GM19240 (cell line): ENCODE measurements around the gene SYVN1.
A peak's percentile ranks its signal among the peaks of the same experiment; 100 is the strongest.
"Not testable (repeated sequence)": the region's sequence is repeated elsewhere in the genome, so short reads cannot be mapped to it uniquely, and the experiment has no call there.

Source experiments
- DNase-seq: peaks from one replicate; pipeline ENCODE4 v3.0.0; 2011; ENCODE audit warnings: low spot score; ENCODE audit not compliant: insufficient read length

SYVN1 gene

GRCh38 chr11:65134240-65134951 lies at the start of gene SYVN1:
SYVN1 (minus strand) TSS chr11:65134519; CDS start chr11:65133601, 918 bp downstream.
- DNase-seq = peak; percentile 75

- no peak for DNase-seq
These were observed 49.0 kb upstream of the SYVN1 start for GRCh38 chr11:65183201-65183891.

DNA sequence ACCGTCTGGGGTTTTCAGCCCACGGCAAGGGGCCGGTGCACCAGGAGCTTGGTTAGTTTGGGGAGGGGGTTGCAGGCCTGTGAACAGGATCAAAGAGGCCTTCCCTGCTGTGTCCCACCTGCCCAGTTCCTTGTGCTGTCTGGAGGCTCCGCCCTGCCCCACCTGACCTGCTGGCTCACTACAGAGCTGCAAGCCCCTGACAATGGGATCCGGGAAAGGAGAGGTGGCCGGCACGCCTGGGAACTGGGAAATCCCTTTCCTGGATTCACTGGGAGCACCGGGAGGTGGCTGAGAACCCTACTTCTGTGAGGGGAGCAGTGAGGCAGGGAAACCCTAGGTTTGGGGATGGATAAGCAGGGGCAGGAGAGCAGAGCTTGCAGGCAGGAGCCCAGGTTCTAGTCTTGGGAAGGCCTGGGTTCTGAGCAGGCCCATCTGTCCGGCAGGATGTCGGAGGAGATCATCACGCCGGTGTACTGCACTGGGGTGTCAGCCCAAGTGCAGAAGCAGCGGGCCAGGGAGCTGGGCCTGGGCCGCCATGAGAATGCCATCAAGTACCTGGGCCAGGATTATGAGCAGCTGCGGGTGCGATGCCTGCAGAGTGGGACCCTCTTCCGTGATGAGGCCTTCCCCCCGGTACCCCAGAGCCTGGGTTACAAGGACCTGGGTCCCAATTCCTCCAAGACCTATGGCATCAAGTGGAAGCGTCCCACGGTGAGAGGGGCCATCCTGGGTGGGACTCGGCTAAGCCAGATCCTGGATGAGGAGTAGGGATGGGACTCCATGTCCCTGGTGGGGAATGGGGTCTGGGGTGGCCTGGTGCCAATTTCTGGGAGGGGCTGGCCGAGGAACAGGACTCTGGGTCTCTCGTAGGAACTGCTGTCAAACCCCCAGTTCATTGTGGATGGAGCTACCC lies 48.2 kb upstream of the SYVN1 start:
- no peak for DNase-seq

GRCh38 chr11:65181569-65182257 lies 47.4 kb upstream of the SYVN1 start, which contains the start of gene CAPN1:
CAPN1 (plus strand) TSS chr11:65181928; CDS start chr11:65182702, 774 bp downstream.
- peak; percentile 64 for DNase-seq

DNA sequence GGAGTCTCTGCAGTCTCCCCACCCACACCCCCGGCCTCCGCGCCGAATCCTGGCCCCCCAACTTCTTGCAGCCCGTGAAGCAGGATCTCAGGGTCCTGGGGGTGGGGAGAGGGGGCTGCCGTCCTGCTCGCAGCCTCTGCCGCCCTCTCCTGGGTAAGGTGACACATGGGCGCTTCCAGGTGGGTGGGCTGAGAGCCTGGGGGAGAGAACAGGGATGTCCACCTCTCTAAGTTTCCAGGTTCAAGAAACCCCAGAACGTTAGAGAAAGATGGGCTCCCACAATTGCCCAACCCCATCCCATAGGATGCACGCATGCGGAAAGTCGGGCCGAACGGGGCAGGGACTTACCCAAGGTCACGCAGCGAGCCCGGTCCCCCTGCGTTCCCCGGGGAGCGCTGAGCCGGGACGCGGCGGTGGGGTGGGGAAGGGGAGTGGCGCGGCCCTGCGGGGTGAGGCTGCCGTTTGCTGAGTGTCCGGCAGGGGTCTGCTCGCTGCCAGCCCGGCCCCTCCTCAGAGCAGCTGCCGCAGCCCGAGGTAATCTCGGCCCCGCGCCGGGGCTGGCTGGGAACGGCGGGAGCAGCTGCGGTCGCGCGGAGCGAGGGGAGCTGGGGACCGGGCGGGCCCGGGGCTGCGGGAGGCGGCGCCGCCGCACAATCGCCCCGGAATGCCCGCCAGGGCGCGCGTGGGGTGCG lies 46.7 kb upstream of the SYVN1 start:
- DNase-seq = peak; percentile 53

DNA sequence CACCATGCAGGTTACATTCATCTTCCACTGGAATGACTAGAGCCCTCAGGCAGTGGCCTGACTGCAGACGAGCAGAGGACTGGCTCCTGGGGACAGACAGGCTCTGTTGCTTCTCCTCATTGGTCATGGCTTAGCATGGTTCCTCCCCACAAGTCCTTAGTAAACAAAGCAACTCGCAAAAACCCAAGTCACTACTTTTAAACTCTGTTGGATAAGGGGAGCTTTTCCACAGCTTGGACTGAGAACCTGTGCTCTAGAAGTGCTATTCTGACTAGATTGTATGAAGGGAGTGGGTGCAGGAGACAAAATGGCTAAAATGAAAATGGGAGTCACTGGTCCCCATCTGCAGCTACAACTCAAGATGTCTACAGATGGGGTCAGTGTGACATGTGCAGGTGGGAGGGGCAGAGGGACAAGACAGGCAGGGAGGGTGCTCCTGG lies 40.3 kb upstream of the SYVN1 start:
- DNase-seq = not testable (repeated sequence)

GRCh38 chr11:65172600-65172999 lies 38.3 kb upstream of the SYVN1 start:
- no peak for DNase-seq

GRCh38 chr11:65170058-65170534 lies 35.8 kb upstream of the SYVN1 start, which contains the start of gene SPDYC:
SPDYC (plus strand) TSS chr11:65170233; CDS start chr11:65171358, 1,125 bp downstream.
- no peak for DNase-seq

DNA sequence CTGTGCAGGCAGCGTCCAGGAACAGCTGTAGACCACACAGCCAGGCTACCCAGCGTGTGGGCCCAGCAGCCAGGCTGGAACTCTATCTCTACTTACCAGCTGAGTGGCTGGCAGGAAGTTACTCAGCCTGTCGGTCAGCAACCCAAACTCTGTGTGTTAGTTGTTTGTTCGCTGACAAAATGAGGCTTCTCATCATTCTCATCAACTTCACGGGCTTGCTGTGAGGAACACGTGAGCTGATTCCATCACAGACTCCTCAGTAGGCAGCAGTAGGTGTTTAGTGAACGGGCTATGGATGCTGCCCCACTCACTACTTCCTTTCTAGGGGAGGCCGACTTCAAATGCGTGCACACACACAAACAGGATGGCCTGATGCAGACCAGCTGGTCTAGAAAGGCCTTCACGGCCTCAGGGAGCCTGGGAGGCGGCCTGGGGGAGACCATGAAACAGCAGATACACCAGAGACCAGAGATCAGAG lies 34.9 kb upstream of the SYVN1 start:
- DNase-seq = no peak

DNA sequence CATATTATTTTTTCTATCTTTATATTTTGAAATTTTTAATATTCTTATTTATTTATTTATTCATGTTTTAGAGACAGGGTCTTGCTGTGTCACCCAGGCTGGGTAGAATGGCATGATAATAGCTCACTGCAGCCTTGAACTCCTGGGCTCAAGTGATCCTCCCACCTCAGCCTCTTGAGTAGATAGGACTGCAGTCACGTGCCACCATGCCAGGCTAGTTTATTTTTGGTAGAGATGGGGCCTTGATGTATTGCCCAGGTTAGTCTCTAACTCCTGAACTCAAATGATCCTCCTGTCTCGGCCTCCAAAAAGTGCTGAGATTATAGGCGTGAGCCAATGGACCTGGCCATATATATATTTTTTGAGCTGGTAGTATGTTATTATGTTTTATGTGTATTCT lies 33.3 kb upstream of the SYVN1 start:
- DNase-seq = no peak

DNA sequence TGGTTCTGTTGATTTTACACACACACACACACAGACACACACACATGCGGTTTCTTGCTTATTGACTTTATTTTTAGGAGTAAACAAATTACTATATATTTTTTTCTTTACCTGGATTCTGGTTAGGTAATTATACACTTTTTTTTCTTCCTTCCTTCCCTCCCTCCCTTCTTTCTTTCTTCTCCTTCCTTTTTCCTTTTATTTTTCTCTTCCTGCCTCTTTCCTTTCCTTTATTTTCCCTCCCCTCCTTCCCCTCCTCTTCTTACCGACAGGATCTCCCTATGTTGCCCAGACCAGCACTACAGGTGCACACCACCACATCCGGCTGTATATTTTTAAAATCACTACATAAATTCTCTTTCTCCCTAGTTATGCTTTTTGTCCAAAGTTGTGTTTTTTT lies 32.6 kb upstream of the SYVN1 start:
- no peak for DNase-seq

GRCh38 chr11:65165410-65166317 lies 31.3 kb upstream of the SYVN1 start:
- no peak for DNase-seq

GRCh38 chr11:65163684-65164083 lies 29.4 kb upstream of the SYVN1 start:
- DNase-seq = no peak

DNA sequence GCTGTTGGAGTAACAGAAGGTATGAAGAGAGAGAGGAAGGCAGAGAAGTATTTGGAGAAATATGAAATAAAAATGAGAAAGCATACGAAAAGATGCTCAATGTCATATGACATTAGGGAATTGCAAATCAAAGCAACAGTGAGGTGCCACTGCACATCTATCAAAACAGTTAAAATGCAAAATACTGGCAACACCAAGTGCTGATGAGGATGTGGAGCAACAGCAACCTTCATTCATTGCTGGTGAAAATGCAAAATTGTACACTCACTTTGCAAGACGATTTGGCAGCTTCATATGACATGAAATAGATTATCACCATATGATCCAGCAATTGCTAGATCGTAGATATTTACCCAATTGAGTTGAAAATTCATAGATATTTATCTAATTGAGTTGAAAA lies 26.3 kb upstream of the SYVN1 start:
- DNase-seq = no peak

DNA sequence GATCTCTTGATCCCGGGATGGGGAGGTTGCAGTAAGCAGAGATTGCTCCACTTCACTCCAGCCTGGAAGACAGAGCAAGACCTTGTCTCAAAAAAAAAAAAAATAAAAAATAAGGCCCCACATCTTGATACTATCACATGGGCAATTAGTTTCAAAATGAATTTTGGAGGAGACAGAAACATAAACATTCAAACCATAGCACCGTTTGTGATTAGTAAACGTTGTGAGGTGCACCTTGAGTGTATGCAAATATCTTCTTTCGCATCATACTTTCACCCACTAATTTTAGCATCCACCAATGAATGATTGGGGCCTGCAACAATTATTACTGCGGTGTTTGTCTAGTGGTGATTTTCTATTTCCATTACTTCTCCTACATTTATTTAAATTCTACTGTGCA lies 24.7 kb upstream of the SYVN1 start:
- no peak for DNase-seq

- DNase-seq = no peak
These were observed 23.0 kb upstream of the SYVN1 start for GRCh38 chr11:65157336-65157735.

GRCh38 chr11:65156926-65157325 lies 22.6 kb upstream of the SYVN1 start:
- DNase-seq = no peak

GRCh38 chr11:65156256-65156655 lies 21.9 kb upstream of the SYVN1 start:
- no peak for DNase-seq

- DNase-seq = no peak
These were observed 17.8 kb upstream of the SYVN1 start for GRCh38 chr11:65152122-65152521.
